Lower lobe of right lung (tissue), 2 donors: ENCODE measurements around the gene CNN3. TPM values are rescaled to one million over a fixed set of nuclear protein-coding genes. Genes with fewer than 3 reads are reported as not detected.

Experiments used
- ATAC-seq, 2 donors: fragments of 200-7000 bp; cut with Tn5 transposase; one replicate each; pipeline ENCODE4 v1.9.1; 2020 to 2022; ENCODE audit warnings: mild to moderate bottlenecking in 2 of 2, moderate library complexity in 2 of 2
- DNase-seq: peaks from one replicate; pipeline ENCODE4 v3.0.0-alpha.2; 2020
- H3K27ac ChIP-seq: fragments of 200-600 bp; one replicate; pipeline ENCODE4 v1.8.0; 2022
- H3K27me3 ChIP-seq: fragments of 200-600 bp; one replicate; pipeline ENCODE4 v1.8.0; 2022; ENCODE audit warnings: low read depth
- H3K36me3 ChIP-seq: fragments of 200-600 bp; one replicate; pipeline ENCODE4 v1.8.0; 2022; ENCODE audit warnings: mild to moderate bottlenecking
- H3K4me1 ChIP-seq: fragments of 200-600 bp; one replicate; pipeline ENCODE4 v1.8.0; 2022
- H3K4me3 ChIP-seq: fragments of 200-600 bp; one replicate; pipeline ENCODE4 v1.8.0; 2022; ENCODE audit warnings: mild to moderate bottlenecking
- H3K9me3 ChIP-seq: fragments of 200-600 bp; one replicate; pipeline ENCODE4 v1.8.0; 2022
- CTCF ChIP-seq: fragments of 200-600 bp; IDR thresholded peaks from one replicate; pipeline ENCODE4 v1.8.0; 2022; ENCODE audit warnings: antibody characterized with exemption, mild to moderate bottlenecking
- intact Hi-C: fragments of 100-400 bp; cut with DNase I; formaldehyde crosslinking; loops from one replicate; pipeline ENCODE4 v1.11.0; 2022
- total RNA-seq: library from RNA; stranded (reverse); fragmentation: NEBNext Ultra II Directional; extraction: Animal tissue kit (Norgen Biotek cat#: 25700); gene quantifications from one replicate; pipeline ENCODE4 v1.2.1, GENCODE V29; 2021
- donor health status: DM: no; HTN: yes; CAD: no; lungs with severe emphysema.

Gene CNN3
- total RNA-seq, 1 donor from 2014 or later, result 151 TPM

GRCh38 chr1:94961988-94962387 is 35.1 kb upstream of the CNN3 start:
- no peaks in the 10 kb centered on the region for H3K9me3 ChIP-seq
- intact Hi-C loops, result no loop called here
- TF ChIP-seq CTCF, result no peak
- no peak overlapping the region for H3K4me3 ChIP-seq
- H3K36me3 ChIP-seq, result no peaks in the 10 kb centered on the region
- DNase-seq (no peak), ATAC-seq (no peak)
- H3K27ac ChIP-seq, result peak overlapping the region; percentile 83
- no peaks in the 10 kb centered on the region for H3K27me3 ChIP-seq
- H3K4me1 ChIP-seq, result peaks cover 26% of the 10 kb centered on the region

DNA sequence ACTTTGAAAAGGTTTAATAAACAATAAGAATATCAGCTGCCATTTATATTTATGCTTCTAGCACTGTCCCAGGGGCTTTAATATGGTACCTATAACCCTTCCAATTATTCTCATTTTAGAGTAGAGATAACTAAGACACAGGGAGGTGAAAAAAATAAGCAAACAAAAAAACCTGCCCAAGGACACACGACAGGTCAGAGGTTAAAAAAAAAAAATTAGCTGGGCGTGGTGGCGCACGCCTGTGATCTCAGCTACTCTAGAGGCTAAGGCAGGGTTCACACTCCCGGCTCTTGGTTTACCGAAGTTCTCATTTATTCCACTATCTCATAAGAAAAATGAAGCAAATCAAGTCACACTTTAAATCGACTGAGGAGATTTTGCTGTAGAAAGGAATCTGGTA is 34.7 kb upstream of the CNN3 start:
- TF ChIP-seq CTCF, result no peak
- no peak for DNase-seq
- intact Hi-C loops, result no loop called here
- peaks cover 26% of the 10 kb centered on the region for H3K4me1 ChIP-seq
- no peaks in the 10 kb centered on the region for H3K36me3 ChIP-seq
- no peak for ATAC-seq
- H3K27me3 ChIP-seq, result no peaks in the 10 kb centered on the region
- no peak overlapping the region for H3K27ac ChIP-seq
- no peak overlapping the region for H3K4me3 ChIP-seq
- no peaks in the 10 kb centered on the region for H3K9me3 ChIP-seq

DNA sequence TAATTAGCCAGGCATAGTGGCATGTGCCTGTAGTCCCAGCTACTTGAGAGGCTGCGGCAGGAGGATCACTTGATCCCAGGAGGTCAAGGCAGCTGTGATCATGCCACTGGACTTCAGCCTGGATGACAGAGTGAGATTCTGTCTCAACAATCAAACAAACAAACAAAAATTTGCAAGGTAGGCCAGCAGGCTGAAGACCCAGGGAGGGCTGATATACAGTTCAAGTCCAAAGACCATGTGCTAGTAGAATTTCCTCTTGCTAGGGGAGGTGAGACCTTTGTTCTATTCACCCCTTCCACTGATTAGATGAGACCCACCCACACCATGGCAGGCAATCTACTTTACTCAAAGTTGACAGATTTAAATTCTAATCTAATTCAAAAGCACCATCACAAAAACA is 31.2 kb upstream of the CNN3 start:
- ATAC-seq, result no peak
- Histone ChIP-seq H3K36me3 (no peaks in the 10 kb centered on the region), H3K27ac (no peak overlapping the region), H3K9me3 (no peaks in the 10 kb centered on the region), H3K4me3 (no peak overlapping the region), H3K27me3 (no peaks in the 10 kb centered on the region), H3K4me1 (peaks cover 17% of the 10 kb centered on the region)
- intact Hi-C loops, result no loop called here
- no peak for DNase-seq
- TF ChIP-seq CTCF, result no peak

- no peaks in the 10 kb centered on the region for H3K27me3 ChIP-seq
- no peaks in the 10 kb centered on the region for H3K9me3 ChIP-seq
- intact Hi-C loops, result no loop called here
- ATAC-seq (no peak), DNase-seq (no peak)
- no peak for TF ChIP-seq CTCF
- H3K4me3 ChIP-seq, result no peak overlapping the region
- no peaks in the 10 kb centered on the region for H3K36me3 ChIP-seq
- no peaks in the 10 kb centered on the region for H3K4me1 ChIP-seq
- H3K27ac ChIP-seq, result no peak overlapping the region
Observed at GRCh38 chr1:94955767-94956632, 29.1 kb upstream of the CNN3 start.

DNA sequence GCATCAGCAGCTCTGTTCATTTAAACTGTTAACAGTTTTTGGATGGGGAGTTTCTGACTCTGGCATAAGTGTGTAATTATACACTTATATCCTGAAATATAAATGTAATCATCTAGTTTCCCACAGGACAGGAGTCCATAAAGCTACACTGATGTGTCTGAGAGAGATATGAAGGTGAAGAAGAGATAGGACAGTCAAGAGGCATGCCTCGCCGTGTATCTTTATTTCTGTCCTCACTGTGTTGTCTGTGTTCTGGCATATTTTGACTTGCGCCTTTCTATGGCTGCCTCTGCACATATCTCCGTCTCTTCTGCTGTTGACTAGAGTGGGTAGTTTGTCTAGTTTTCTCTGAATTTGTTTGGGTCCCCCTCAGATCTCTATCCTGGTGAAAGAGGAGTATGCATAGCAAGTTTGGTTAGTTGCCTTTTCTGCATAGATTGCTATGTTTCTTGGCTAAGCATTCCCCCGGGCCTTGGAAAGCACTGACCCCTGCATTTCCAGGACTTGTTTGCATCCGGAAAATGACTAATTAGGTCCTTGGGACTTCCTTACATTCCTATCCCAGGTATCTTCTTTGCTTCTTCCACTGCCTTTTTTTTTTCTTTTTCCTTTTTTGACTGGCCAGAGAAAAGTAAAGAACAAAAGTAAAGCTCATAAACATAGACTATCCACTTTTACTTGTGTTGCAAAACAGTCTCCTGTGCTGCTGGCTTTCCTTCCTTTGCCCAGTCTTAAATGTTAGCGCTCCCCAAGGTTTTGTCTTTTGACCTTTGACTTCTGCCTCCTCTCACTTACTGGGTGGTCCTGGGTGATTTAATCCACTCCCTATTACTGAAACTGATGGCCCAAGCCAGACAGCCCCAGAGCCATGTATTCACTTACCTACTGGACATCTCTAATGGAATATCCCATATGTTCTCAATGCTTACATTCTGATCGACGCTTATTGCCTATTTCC is 27.6 kb upstream of the CNN3 start:
- no peaks in the 10 kb centered on the region for H3K9me3 ChIP-seq
- no peak overlapping the region for H3K4me3 ChIP-seq
- no peaks in the 10 kb centered on the region for H3K36me3 ChIP-seq
- H3K27ac ChIP-seq, result no peak overlapping the region
- DNase-seq, result no peak
- no peak for TF ChIP-seq CTCF
- no peaks in the 10 kb centered on the region for H3K27me3 ChIP-seq
- no peaks in the 10 kb centered on the region for H3K4me1 ChIP-seq
- no peak for ATAC-seq
- intact Hi-C loops, result no loop called here
